ENCODE data around the gene RPS15A. TPM values are rescaled to one million over a fixed set of nuclear protein-coding genes. Genes with fewer than 3 reads are reported as not detected.
"Not testable (repeated sequence)": the region's sequence is repeated elsewhere in the genome, so short reads cannot be mapped to it uniquely, and the experiment has no call there.

Gene RPS15A
- total and polyA plus RNA-seq, 11 donors = 391 to 3,186 (median 853) TPM

GRCh38 chr16:18740027-18740426 lies 50.1 kb downstream of the RPS15A start:
- WGBS, 4 donors = 50 to 56% methylated on average over 1 of the region's 3 CpGs; no CpG with 5 or more reads in 2 of the 4 donors
- H3K9me3 ChIP-seq; H3K27me3 ChIP-seq; H3K4me3 ChIP-seq; intact Hi-C loops (cut with DNase I); H3K27ac ChIP-seq; DNase-seq; ATAC-seq; H3K4me1 ChIP-seq; H3K36me3 ChIP-seq: not testable (repeated sequence)

GRCh38 chr16:18738768-18739167 lies 51.4 kb downstream of the RPS15A start:
- H3K27ac ChIP-seq; H3K36me3 ChIP-seq; H3K9me3 ChIP-seq; intact Hi-C loops (cut with DNase I); ATAC-seq; DNase-seq; H3K27me3 ChIP-seq; H3K4me1 ChIP-seq; H3K4me3 ChIP-seq: not testable (repeated sequence)
- WGBS, 4 donors = 76 to 90% (median 82%) methylated on average over 4 of the region's 4 CpGs

DNA sequence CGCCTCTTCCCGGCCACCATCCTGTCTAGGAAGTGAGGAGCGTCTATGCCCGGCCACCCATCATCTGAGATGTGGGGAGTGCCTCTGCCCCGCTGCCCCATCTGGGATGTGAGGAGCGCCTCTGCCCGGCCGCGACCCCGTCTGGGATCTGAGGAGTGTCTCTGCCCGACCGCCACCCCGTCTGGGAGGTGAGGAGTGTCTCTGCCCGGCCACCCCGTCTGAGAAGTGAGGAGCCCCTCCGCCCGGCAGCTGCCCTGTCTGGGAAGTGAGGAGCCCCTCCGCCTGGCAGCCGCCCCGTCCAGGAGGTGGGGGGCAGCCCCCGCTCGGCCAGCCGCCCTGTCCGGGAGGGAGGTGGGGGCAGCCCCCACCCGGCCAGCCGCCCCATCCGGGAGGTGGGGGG lies 55.9 kb downstream of the RPS15A start:
- H3K27ac ChIP-seq; ATAC-seq; H3K4me1 ChIP-seq; intact Hi-C loops (cut with DNase I); H3K4me3 ChIP-seq; H3K27me3 ChIP-seq; H3K9me3 ChIP-seq; H3K36me3 ChIP-seq: not testable (repeated sequence)
- DNase-seq = peak in 1 of 5 donors; percentile 51
- 91 to 100% (median 94%) methylated on average over 6 to 27 of the region's 27 CpGs for WGBS, 4 donors

Other genes with a start within 250 kb of the RPS15A start
- 100 to 1,000 TPM in 8 of 9 donors, 10 to 100 TPM in 1; 94.2 to 248 (median 170) TPM for gene NOMO2, start 228.2 kb downstream of the RPS15A start, total RNA-seq
- 100 to 1,000 TPM; 121 to 146 TPM for gene NOMO2, start 228.2 kb downstream of the RPS15A start, polyA plus RNA-seq
- gene ARL6IP1, start 11.2 kb upstream of the RPS15A start, total RNA-seq = 10 to 100 TPM; 16.5 to 63.2 (median 22.9) TPM
- gene ARL6IP1, start 11.2 kb upstream of the RPS15A start, polyA plus RNA-seq = 10 to 100 TPM; 20.2 to 30.8 TPM
- 10 to 100 TPM; 35.9 to 78.0 (median 52.5) TPM for gene SMG1, start 136.1 kb upstream of the RPS15A start, total RNA-seq
- 10 to 100 TPM; 15.9 to 25.5 TPM for gene SMG1, start 136.1 kb upstream of the RPS15A start, polyA plus RNA-seq
- gene TMC7, start 193.6 kb upstream of the RPS15A start, total RNA-seq = 1 to 10 TPM in 4 of 9 donors, under 1 TPM in 5; 0.69 to 2.3 (median 0.96) TPM
- gene TMC7, start 193.6 kb upstream of the RPS15A start, polyA plus RNA-seq = 1 to 10 TPM in 1 of 2 donors, under 1 TPM in 1; 0.84 to 1.1 TPM

All from heart left ventricle (tissue), 16 donors.